ENCODE measurements around the gene NOP56.

NOP56 gene, protein sequence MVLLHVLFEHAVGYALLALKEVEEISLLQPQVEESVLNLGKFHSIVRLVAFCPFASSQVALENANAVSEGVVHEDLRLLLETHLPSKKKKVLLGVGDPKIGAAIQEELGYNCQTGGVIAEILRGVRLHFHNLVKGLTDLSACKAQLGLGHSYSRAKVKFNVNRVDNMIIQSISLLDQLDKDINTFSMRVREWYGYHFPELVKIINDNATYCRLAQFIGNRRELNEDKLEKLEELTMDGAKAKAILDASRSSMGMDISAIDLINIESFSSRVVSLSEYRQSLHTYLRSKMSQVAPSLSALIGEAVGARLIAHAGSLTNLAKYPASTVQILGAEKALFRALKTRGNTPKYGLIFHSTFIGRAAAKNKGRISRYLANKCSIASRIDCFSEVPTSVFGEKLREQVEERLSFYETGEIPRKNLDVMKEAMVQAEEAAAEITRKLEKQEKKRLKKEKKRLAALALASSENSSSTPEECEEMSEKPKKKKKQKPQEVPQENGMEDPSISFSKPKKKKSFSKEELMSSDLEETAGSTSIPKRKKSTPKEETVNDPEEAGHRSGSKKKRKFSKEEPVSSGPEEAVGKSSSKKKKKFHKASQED

DNA sequence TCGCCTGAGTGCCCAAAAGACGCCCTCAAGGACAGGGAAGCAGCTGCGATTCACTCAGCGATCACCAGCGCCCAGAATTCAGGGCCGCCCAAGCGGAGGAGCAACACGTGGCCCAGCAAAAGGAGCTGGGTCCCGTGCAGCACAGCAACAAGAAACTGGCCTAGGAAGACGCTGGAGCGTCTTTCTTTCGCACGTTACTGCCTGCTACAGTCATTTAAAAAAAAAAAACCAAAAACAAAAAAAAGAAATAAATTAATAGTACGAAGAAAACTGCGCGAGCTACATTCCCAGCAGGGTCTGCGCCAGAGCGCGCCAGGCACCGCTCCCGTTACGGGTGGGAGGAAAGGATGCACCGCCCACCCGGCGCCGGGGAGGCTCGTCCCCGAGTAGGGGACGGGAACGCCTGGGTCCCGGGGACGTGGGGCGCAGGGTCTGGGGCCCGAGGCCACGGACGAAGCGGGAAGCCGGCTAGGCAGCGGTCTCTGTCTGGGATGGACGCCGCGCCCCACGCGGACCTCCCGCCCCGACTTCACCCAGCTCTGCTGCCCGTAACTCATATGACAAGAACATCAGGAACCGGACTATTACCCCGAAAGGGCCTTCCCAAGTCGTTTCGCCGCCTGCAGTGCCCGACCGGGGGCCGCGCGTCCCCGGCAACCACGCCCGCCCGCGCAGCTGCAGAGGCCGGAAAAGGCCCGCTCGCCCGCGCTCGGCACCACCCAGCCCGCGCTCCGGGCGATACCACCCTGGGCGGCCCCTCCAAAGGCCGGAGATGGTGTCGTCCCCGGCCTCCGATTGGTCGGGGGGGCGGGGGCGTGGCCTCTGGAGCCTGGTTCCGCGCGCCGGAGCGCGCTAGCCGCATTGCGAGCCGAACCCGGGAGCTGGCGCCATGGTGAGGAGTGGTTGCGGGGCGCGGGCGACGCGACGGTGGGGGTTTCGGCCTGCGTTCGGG, at the start of gene NOP56:
TSS of gene NOP56 (plus strand) at position 861 of the 952 bp plus-strand sequence. CDS start at position 890, 29 bp downstream.
- peak; percentile 95 for DNase-seq

DNA sequence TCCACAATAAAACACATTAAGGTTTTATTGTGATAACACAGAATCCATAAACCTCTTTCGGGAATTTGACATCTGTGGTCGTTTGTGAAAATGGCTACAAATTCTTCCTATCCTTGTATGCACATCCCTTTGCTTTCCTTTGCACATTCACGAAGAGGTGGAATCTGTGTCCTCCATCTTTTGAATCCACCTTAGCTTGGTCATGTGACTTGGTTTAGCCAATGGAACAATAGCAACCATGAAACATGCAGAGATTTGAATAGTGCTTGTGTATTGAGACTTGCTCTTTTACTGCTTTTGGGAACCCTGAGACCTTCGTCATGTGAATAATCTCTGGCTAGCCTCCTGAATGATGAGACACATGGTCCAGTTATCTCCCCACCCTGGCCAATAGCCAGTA, 49.7 kb upstream of the NOP56 start:
- no peak for DNase-seq

DNA sequence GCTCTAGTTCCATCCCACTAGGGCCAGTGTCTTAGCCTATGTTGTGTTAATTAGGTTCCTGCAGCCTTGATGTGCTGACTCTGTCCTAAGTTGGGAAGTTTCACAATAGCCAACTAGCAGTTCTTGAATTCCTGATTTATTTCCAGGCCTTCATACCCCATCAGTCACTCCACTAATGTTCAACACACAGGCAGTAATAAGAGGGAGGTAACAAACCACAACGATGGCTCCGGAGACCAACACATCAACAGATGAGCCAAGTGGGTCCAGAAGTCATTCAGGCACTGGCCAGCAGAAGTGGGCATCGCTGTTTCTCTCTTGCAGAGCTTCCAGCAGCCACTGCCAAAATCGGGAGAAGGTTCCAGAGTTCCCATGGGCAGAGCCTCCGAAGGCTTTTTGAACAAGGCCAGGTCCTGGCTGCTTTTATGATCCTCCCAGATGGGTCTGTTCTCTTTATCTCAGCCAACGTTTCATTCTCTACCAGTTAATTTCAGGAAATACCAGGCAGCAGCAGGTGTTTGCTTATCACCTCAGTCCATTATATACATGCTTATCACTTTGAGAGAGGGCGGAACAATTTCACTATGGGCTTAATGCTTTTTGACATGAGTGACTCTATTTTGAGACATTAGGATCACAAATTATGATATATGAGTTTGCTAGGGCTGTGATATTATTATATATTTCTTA, 48.5 kb upstream of the NOP56 start:
- DNase-seq, result no peak

DNA sequence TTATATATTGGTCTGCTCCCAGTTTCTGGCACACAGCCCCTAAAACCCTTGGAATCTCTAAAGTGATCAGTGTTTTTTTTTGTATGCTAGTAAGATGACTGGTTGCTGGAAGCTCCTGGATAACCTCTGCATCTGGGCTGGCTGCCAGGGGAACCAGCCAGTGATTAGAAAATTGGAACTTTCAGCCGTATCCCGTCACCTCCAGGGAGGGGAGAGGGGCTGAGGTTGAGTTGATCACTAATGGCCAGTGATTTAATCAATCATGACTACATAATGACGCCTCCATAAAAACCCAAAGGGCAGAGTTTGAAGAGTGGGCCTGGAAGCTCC, 48.0 kb upstream of the NOP56 start:
- DNase-seq, result no peak

DNA sequence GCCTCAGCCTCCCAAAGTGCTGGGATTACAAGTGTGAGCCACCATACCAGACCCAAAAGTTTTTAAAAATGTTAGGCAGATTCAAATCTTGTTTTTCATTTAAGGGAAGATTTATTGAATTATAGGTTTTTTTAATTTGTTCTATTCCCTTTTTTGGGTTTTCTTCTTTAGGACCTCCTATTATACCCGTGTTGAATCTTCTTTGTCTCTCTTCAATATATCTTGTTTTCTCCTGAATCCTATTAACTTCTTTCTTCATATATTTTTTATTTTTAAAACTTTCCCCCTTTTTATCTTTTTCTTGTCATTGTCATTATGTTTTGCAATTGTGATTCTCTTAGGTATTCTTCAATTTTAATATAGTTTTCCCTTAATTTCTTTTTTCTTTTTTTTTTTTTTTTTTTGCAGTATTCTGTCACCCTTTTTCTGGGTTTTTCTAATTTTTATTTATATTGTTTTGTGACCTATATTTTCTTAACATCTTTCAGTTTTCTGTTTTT, 45.9 kb upstream of the NOP56 start:
- DNase-seq, result no peak

DNA sequence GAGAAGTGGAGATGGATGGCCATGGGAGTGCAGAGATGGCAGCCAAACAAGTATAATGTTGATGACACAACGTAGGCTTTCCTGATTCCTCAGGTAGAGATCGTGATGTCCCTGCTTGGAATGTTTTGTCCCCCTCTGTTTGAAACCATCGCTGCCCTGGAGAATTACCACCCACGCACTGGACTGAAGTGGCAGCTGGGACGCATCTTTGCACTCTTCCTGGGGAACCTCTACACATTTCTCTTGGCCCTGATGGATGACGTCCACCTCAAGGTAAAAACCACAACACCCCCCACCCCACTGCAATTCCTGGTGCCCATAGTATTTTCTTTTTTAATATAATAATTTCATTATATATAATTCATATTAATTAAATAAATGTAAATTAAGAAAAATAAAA, 42.1 kb upstream of the NOP56 start:
- no peak for DNase-seq

DNA sequence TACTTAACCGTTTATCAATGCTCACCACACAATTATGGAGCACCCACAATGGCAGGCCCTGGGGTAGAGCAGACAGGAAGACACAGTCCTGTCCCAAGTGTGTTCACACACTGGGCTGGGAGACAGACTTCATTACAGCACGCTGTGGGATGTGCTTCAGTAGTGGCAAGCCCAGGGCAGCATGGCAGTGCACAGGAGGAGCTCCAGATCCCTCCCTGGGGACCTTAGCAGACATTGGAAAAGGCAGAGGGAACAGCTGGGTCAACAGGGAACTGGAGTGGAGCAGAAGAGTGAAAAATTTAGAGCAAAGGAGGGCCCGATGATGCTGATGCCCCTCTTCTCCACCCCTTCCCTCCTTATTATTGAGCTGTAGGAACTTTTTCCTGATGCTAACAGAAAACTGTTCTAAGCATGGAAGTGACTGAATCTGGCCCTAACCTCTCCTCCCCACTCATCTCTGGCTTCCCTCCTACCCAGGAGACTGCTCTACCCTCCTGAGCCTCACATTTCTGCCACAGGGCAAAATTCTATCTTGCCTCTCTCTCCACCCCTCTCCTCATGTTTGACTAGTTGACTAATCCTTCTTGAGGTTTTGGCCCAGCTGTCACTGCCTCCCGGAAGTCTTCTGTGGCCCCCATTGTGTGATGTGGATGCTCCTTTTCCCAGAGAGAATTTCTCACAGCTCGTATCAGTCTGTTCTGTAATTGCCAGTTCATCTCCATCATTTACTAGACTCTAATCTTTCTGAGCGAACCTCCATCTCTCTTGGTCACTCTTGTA, 41.3 kb upstream of the NOP56 start:
- DNase-seq, result no peak

DNA sequence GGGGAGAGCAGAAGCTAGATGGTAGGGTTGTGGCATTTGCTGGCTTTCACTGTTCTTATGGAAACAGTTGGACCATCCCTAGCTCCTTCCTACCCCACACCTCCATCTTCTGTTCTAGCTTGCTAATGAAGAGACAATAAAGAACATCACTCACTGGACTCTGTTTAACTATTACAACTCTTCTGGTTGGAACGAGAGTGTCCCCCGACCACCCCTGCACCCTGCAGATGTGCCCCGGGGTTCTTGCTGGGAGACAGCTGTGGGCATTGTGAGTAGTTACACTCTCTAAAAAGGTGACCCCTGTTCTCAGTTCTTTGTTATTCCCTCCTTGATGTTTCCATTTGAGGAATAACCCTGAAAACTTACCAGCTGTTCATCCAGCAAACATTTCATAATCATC, 40.4 kb upstream of the NOP56 start:
- DNase-seq, result no peak

DNA sequence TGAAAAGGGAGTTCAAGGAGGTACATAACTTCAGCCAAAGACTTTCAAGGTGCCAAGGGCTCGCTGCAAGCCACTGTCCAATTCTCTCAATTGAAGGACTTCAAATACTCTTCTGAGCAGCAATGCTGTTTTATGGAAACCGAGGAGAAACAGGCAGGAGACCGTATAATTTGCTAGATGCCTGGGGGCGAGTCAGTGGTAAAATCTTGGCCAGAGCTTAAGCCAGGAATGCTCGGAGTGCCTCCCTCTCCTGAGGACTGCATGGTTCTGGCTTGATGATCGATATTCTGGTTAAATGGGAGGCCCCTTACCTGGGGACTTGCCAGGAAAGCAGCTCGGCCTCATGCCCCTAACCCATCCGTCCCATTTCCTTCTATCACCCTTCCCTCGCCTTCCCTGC, 35.8 kb upstream of the NOP56 start:
- no peak for DNase-seq

DNA sequence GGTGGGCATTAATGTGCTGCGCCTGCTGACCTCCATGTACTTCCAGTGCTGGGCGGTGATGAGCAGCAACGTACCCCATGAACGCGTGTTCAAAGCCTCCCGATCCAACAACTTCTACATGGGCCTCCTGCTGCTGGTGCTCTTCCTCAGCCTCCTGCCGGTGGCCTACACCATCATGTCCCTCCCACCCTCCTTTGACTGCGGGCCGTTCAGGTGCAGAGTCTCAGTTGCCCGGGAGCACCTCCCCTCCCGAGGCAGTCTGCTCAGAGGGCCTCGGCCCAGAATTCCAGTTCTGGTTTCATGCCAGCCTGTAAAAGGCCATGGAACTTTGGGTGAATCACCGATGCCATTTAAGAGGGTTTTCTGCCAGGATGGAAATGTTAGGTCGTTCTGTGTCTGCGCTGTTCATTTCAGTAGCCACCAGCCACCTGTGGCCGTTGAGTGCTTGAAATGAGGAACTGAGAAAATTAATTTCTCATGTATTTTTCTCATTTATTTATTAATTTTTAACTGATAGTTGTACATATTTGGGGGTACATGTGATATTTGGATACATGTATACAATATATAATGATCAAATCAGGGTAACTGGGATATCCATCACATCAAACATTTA, 35.2 kb upstream of the NOP56 start:
- DNase-seq, result no peak

DNA sequence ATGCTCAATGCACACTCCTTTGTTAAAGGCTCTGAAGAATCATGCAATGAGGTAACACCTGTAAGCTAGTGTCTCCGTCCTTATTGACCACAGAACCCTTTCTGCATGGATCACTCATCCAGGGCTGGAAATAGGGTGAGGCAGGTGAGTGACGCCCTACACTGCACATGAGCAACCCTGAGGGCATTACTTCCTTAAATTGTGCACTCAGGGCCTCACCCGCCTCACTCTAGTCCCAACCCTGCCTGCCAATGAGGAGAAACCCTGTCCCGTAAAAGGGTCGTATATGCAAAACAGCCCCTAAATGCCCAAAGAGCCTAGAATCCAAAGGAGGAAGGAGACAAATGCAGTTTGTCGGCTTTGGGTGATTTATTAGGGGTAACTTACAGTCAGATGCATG, 33.6 kb upstream of the NOP56 start:
- no peak for DNase-seq

DNA sequence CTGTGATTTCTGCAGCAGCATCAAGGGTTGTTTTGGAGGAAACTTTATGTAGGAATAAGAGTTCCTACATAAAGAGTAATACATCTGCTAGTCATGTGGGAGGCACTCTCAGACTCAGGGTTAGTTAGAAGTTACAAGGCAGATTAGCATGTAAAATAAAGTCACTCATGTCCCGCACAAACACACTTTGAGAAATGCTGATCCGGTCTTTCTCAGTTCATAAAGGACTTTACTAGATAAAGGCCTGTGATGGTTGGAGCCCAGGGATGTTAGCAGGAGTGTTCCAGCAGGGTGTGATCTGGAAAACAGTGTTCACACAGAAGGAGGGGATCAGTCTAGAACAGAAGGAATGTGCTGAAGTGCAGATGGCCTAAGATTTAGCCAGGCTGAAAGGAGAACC, 33.1 kb upstream of the NOP56 start:
- no peak for DNase-seq

DNA sequence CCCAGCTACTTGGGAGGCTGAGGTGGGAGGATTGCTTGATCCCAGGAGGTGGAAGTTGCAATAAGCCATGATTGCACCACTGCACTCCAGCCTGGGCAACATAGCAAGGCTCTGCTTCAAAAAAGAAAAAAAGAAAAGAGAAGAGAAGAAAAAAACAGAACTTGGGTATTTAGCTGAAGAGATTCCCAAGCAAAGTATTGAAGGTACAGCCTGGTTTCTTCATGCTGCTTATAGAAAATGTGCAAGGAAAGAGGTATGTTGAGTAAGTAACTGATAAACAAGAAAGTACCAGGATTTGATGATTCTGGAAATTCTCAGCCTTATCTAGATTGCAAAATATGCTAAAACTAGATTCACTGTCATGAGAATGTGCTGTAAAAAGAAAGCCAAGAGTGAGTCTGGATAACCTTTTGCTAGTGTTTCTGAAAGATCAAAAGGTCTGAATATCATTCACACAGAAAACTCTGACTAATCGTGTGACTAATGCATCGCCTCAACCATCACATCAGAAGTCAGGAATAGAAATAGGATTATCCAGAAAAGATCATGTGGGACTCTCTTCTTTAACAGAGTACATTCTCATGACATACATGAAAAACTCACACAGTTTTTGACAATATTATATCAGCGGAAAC, 32.4 kb upstream of the NOP56 start:
- no peak for DNase-seq

DNA sequence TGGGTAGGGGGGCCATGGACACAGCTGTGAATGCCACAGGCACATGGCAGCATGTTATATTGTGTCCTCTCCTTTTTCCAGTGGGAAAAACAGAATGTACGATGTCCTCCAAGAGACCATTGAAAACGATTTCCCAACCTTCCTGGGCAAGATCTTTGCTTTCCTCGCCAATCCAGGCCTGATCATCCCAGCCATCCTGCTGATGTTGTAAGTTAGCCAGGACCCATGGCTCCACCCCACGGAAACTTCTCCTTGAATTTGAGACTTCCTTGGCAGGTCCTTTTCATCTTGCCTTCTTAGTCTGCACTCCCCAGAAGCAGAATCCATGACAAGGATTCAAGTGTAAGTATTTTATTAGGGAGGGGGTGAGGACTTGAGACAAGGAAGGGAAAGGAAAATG, 28.2 kb upstream of the NOP56 start:
- no peak for DNase-seq

DNA sequence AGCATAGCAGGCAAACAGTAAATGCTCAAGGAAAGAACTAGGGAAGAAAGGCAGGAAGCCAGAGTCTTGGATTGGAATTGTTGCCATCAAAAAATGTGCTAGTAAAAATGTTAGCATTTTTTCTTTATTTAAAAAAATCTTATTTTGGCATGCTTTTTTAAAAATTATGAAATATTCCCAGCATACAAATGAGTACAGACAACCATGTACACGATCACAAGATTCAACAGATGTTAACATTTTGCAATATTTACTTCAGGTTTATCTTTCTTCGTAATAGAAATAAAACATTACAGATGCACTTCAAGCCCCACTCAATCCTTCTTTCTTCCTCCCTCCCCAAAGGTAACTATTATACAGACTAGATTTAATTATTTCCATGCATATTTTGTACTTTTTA, 27.4 kb upstream of the NOP56 start:
- DNase-seq, result no peak

DNA sequence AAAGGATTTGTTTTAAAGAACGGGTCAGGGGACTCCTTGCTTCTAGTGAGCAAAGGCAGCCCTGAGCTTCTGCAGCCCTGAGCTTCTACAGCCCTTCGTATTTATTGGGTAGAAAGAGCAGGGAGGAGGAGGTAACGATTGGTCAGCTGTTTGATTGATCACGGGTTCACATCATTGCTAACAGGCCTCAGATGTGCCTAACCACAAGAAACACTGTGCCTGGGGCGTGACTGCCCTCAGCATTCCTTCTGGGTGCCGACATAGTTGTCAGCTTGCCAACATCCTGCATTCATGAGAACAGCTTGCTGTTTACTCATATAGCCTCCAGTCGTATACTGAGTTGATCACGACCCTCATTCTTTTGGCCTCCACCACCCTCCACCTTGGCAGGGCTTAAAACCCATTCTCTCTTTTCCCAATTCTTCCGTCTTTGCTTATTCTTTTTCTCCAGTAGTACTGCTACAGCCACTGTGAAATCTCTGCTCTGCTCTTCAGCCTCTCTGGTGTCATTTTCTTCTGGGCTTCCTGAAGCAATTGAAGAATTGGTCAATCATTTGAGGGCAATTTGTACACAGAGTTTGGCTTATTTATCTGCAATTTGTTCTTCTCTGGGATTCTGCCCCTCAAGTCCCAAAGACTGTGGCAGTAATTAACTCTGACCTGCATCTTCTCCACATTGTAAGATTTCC, 25.4 kb upstream of the NOP56 start:
- no peak for DNase-seq

DNA sequence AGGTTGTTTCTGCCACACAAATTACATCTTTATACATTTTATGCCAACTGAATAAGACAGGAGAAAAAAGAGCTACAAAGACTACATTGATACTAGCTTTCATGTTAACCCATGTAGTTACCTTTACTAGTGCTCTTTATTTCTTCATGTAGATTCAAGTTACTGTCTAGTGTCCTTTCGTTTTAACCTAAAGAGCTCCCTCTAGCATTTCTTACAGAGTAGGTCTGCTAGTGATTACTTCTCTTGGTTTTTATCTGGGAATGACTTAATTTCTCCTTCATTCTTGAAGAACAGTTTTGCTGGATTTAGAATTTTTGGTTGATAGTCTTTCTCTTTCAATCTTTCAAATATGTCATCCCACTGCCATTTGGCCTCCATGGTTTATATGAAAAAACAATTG, 21.2 kb upstream of the NOP56 start:
- DNase-seq, result no peak

DNA sequence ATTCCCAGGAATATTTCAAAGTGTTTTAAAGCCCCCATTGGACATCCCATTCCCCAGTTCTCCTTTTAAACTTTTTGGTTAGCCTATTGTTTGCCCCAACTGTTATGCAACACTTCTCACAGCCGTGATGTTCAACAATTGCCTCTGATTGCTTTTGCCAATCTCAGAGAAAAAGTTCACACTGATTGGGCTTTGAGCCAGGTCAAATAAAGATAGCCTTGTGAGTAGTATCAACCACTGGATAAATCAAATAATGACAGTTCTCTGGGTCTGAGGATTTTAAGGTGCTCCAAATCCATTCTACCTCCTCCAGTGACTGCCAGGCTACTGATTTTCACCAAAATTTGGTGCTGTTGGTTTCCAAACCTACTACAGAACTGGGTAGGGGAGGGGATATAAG, 19.1 kb upstream of the NOP56 start:
- DNase-seq, result no peak

DNA sequence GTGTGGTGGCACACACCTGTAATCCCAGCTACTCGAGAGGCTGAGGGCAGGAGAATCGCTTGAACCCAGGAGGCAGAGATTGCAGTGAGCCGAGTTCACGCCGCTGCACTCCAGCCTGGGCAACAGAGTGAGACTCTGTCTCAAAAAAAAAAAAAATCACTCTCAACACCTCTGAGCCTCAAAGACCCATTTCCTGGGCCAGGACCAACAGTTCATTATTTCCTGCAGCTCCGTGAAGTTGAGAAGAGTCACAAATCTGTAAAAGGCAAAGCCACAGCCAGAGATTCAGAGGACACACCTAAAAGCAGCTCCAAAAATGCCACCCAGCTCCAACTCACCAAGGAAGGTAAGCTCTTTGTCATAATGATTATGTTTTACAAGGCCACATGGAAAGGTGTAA, 15.2 kb upstream of the NOP56 start:
- DNase-seq, result no peak

DNA sequence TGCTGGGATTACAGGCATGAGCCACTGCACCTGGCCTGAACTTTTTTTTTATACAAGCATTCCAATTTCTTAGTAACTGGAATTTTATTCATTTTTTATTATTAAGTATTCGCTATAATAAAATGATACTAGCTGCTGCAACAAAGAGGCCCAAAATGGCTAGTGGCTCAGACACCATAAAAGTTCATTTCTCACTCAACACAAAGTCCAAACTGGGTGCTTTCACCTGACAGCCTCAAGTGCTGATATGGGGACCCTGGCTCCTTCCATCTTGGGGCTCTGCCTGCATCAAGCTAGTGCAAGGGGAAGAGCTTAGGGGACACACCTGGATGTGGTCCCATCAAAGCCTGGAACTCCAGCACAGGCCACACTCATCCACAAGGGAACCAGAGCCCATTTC, 12.2 kb upstream of the NOP56 start:
- no peak for DNase-seq

DNA sequence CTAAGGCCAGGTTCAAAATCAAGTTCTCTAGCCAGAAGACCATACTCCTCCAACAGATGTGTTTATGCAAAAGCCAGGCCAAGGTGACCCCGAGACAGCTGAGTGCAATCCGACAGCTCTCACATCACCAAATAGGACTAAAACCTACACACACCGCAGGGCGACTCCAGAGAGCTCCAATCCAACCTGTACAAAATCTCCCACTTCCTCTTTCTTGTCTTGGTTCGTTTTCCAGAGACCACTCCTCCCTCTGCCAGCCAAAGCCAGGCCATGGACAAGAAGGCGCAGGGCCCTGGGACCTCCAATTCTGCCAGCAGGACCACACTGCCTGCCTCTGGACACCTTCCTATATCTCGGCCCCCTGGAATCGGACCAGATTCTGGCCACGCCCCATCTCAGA, 11.5 kb upstream of the NOP56 start:
- DNase-seq, result no peak

Measured in NCI-H510A (cell line).